Hematopoietic multipotent progenitor cell treated with erythropoietin and hydrocortisone succinate and interleukin-3 and kit ligand, for 6 days (in vitro differentiated cells): Measurements from ENCODE around the gene SNTN.

Experiments
- DNase-seq: peaks from one replicate; pipeline ENCODE4 v3.0.0-alpha.2; 2015

Gene SNTN

DNA sequence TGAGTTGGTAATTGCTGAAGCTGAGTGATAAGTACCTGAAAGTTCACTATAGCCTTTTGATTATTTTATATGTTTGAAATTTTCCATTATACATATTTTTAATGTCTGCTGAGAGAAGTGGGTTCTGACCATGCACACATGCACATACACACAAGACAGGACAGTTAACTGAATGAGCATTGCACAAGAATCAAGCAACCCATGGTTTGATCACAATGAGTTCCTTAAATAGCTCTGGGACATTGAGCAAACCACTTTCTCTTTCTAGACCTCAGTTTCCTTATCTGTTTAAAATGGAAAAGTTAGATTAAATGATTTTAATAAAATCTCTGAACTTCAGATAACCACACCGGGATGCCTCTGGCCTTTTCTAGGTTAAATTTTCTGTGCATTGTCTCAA is 26.7 kb downstream of the SNTN start:
- peak; percentile 33 for DNase-seq

DNA sequence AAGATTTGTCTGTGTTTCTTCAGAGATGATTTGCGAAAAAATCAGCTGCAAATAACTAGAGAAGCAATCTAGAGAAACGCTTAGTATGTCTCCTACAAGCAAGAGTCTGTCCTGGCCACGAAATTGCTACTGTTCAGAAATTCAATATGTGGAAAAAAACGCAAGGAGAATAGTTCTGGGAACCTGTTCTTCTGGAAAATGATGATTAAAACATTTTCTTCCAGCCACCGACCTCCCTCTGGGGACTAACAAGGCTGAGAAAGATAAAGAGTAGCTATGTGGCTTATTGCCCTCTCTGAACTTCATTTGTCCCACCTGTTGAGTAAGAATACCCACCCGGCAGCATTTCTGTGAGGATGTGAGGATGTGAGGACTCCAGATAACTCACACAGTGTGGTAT is 31.6 kb downstream of the SNTN start:
- no peak for DNase-seq

DNA sequence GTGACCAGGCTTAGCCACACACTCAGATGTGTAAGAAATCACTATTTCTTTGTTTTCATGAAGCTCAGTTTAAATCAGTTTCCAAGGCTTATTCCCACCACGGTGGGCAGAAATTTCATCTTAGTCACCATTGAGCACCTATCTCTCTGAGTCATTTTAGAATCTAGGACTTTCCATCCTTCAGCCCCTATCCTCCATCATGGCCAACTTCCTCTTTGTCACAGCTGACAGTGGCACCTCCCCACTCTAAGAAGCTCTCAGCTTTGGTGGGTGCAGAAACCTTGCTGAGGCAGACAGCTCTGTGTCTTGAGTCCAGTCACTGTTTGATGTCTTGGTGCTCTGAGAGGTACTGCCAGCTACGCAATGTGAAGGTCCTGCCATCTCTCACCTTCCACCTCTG is 32.9 kb downstream of the SNTN start:
- no peak for DNase-seq

DNA sequence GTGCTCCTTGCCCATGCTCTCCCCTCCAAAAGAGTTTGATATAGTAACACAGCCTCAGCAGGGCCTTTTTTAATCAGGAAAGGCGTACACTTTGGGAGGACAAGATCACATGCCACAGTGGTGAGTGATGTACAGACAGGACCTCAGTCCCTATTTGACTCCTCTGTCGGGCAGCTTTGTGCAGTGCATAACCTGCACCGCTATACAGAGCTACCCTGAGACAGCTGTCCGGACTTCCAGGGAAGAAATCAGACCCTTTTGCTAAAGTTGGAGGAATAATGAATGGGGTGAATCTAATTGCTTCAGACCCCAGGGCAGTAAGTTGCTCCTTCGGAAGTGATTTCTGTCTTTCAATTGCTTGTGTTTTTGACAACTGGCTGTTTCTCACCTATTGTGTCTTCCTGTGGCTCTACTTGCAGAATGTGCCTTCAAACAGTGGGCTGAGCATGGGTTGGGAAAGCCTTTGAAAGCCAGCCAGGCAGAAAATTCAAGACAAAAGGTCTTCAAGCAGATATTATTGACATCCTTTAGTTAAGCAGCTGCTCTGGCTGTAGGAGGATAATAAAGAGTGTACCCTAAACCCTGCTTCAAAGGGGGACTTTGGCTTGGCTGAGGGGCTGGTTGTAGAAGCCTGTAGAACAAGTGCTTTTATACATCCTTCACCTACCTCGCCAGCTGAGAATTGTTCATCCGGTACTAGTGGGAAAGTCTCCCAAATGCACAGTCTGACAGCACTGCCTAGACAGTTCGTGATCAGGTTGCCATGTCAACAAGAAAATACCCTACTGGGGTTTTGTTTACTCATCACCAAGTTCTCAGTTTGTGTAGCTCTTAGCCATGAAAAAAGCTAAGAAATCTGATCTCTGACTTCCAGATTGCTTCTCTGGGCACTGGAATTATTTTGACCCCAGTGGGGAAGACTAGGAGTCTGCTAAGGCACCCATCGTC is 35.1 kb downstream of the SNTN start:
- DNase-seq, result no peak

DNA sequence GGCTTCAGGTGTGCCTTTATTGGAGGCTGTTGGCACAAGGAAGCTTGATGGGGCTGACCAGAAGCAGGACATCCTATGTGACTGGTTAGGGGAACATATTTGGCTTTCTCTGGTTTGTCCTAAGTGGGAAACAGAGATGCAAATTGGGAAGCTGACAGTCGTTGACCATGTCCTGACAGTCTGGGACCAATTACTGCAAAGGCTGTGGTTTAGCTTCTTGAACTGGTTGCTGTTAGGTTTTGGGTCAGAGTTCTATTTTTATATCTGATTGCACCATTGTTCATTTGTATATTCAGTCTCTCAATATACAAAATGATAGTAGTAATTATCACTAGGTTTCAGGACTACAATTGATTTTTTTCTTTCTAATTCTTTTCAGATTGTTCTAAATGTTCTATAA is 36.8 kb downstream of the SNTN start:
- DNase-seq, result no peak

DNA sequence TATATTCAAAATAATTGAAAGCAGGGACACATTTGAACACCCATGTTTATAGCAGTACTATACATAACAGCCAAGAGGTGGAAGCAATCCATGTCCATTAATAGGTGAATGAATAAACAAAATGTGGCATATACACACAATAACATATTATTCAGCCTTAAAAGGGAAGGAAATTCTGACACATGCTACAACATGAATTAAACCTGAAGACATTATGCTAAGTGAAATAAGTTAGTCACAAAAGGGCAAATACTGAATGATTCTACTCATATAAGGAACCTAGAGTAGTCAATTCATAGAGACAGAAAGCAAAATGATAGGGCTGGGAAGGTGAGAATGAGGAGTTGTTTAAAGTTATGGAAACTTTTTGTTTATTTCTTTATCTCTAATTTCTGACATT is 40.9 kb downstream of the SNTN start:
- no peak for DNase-seq

DNA sequence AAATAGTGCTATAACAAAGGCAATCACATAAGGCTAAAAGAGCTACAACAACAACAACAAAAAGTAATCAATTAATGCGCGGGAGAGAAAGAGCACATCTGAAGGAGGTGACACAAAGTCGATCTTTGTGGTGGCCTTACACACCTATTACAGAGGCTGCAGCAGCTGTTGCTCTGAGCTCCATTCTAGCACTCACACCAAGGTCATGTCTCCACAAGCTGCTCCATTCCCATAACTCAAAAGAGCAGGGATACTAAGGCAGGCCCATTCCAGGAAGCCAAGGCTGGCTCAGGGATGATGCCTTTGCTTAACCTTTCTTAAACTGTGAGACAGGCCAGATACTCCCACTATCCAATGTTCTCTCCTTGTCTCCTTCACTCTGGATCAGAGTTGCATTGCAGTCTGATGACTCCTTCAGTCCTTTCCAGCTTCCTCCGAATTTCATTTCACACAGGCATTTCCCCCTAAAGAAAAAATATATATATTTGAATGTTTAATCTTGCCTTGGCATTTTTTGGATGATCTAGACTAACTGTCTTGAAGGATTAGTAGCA is 52.7 kb downstream of the SNTN start:
- no peak for DNase-seq

DNA sequence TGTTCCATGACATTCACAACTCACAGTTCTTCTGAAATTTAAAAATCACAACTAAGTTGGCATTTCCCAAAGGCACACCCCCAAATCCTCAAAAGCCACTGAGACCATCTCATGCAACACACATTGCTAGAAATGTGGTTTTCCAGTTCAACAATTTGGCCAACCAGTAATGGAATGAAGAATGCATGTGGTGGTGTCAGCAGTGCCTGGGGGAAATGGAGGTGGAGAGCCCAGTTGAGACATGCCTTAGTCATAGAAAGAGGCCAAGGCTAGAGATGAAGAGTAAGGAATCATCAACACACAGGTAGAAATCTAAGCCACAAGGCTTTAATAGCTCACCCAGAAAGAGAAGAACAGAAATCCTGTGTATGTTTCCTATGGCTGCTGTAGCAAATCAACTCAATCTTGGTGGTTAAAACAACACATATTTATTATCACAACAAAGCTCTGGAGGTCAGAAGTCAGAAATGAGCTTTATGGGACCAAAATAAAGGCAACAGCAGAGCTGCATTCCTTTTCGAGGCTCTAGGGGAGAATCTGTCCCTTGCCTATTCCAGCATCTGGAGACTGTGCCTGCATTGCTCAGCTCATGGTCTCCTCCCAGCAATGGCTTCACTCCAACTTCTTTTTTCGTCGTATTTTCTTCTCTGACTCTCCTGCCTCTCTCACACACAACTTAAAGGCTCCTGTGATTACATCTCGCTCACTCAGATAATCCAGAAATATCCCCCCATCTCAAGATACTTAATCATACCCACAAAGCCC is 54.0 kb downstream of the SNTN start:
- DNase-seq, result no peak

DNA sequence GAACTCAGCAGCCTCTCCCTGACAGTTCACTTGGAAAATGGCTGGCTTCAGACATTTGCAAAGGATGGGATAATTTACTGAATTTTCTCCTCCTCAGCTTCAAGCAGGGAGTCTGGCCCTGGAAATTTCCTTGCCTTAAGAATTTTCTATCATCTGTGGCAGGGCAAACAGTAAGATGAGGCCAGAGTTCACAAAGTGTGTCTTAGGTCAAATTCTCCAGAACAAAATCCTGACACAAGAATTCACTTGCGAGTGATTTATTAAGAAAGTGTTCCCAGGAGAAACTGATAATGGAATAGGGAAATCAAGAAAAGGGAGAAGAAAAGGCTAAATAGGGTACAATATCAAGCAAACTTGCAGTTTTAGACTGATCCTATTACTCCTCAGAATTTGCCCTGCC is 55.3 kb downstream of the SNTN start:
- DNase-seq, result no peak

DNA sequence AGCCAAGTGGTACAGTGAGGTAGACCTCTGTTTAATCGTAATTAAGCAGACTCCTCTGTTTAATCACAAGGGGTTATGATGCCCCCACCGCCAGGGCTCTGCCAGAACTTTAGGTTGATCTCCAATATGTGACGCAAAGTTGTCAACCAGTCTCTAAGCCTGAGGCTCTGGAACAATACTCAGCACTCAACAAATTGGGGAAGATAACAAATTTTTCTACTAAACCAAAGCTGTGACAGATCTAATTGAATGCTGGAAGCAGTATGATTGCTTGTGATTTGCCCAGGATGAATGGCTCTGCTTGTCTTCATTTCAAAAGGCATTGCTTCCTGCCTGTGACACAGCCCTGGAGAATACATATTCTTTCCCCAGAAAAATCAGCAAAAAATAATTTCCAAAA is 57.1 kb downstream of the SNTN start:
- DNase-seq, result no peak
